WERI-Rb-1 (cell line): ENCODE data around the gene KCNA10.

Experiments
- DNase-seq: peaks from one replicate; pipeline ENCODE4 v3.0.0-alpha.2; 2020
- H3K27ac ChIP-seq: fragments of 250-450 bp; sonication (Bioruptor Pico); 2 replicates; pipeline ENCODE4 v1.5.1; 2020; ENCODE audit warnings: mild to moderate bottlenecking, moderate library complexity
- H3K27me3 ChIP-seq: fragments of 250-450 bp; sonication (Bioruptor Pico); 2 replicates; pipeline ENCODE4 v1.5.1; 2021; ENCODE audit warnings: mild to moderate bottlenecking, low read depth, moderate library complexity; ENCODE audit not compliant: insufficient read depth, severe bottlenecking
- H3K36me3 ChIP-seq: fragments of 250-450 bp; sonication (Bioruptor Pico); 2 replicates; pipeline ENCODE4 v1.5.1; 2020; ENCODE audit warnings: mild to moderate bottlenecking, moderate library complexity
- H3K4me3 ChIP-seq: 2 replicates; pipeline ENCODE4 v1.5.1; 2011; ENCODE audit warnings: low read depth, mild to moderate bottlenecking, control low read depth, low read length
- H3K9me3 ChIP-seq: fragments of 250-450 bp; sonication (Bioruptor Pico); 2 replicates; pipeline ENCODE4 v1.5.1; 2021; ENCODE audit warnings: mild to moderate bottlenecking, moderate library complexity; ENCODE audit not compliant: severe bottlenecking
- CTCF ChIP-seq: IDR thresholded peaks from 2 replicates; pipeline ENCODE4 v1.5.1; 2011; ENCODE audit warnings: low read depth, mild to moderate bottlenecking, control low read depth, inconsistent platforms, low read length

KCNA10 gene

GRCh38 chr1:110503471-110503870 is 15.5 kb downstream of the KCNA10 start:
- Histone ChIP-seq H3K9me3 (no peaks in the 10 kb centered on the region), H3K27me3 (no peaks in the 10 kb centered on the region), H3K4me3 (no peak overlapping the region), H3K36me3 (no peaks in the 10 kb centered on the region), H3K27ac (no peak overlapping the region)
- TF ChIP-seq CTCF: no peak
- DNase-seq: no peak

- no peaks in the 10 kb centered on the region for H3K9me3 ChIP-seq
- no peaks in the 10 kb centered on the region for H3K36me3 ChIP-seq
- H3K27ac ChIP-seq: no peak overlapping the region
- no peak overlapping the region for H3K4me3 ChIP-seq
- no peak for DNase-seq
- H3K27me3 ChIP-seq: no peaks in the 10 kb centered on the region
- TF ChIP-seq CTCF: no peak
Measured at GRCh38 chr1:110502402-110503151, 16.4 kb downstream of the KCNA10 start.

- no peak overlapping the region for H3K4me3 ChIP-seq
- no peak for TF ChIP-seq CTCF
- DNase-seq: no peak
- H3K9me3 ChIP-seq: no peaks in the 10 kb centered on the region
- no peak overlapping the region for H3K27ac ChIP-seq
- H3K36me3 ChIP-seq: no peaks in the 10 kb centered on the region
- H3K27me3 ChIP-seq: no peaks in the 10 kb centered on the region
Measured at GRCh38 chr1:110501488-110502132, 17.4 kb downstream of the KCNA10 start.

GRCh38 chr1:110498270-110498669 is 20.7 kb downstream of the KCNA10 start:
- no peak for TF ChIP-seq CTCF
- no peak for DNase-seq
- no peaks in the 10 kb centered on the region for H3K27me3 ChIP-seq

GRCh38 chr1:110495926-110496600 is 22.9 kb downstream of the KCNA10 start:
- DNase-seq: peak; percentile 87
- TF ChIP-seq CTCF: peak; percentile 86
- Histone ChIP-seq H3K36me3 (no peaks in the 10 kb centered on the region), H3K9me3 (no peaks in the 10 kb centered on the region), H3K4me3 (no peak overlapping the region), H3K27me3 (no peaks in the 10 kb centered on the region), H3K27ac (no peak overlapping the region)

More at GRCh38 chr1:110498270-110498669, 20.7 kb downstream of the KCNA10 start:
- Histone ChIP-seq H3K4me3 (no peak overlapping the region), H3K36me3 (no peaks in the 10 kb centered on the region), H3K27ac (no peak overlapping the region), H3K9me3 (no peaks in the 10 kb centered on the region)
